Neural progenitor cell (in vitro differentiated cells): ENCODE data around the gene SRRM4. TPM values are rescaled to one million over a fixed set of nuclear protein-coding genes. Genes with fewer than 3 reads are reported as not detected.

Experiments
- DNase-seq: peaks from one replicate; pipeline ENCODE4 v3.0.0-alpha.2; 2016; ENCODE audit warnings: low spot score
- H2AFZ ChIP-seq: fragments of 200-600 bp; sonication (generic); replicated peaks from 2 replicates; pipeline ENCODE4 v1.6.1; 2016; ENCODE audit warnings: antibody characterized with exemption
- H3F3A ChIP-seq: fragments of 200-600 bp; sonication (generic); 2 replicates; pipeline ENCODE4 v1.6.1; 2016; ENCODE audit warnings: antibody characterized with exemption, low read depth
- H3K27ac ChIP-seq: fragments of 200-600 bp; sonication (generic); 2 replicates; pipeline ENCODE4 v1.5.1; 2016; ENCODE audit warnings: mild to moderate bottlenecking
- H3K27me3 ChIP-seq: fragments of 200-600 bp; sonication (generic); 2 replicates; pipeline ENCODE4 v1.6.1; 2016; ENCODE audit warnings: mild to moderate bottlenecking, moderate library complexity
- H3K36me3 ChIP-seq: fragments of 200-600 bp; sonication (generic); 2 replicates; pipeline ENCODE4 v1.5.1; 2016
- H3K4me1 ChIP-seq: fragments of 200-600 bp; sonication (generic); 2 replicates; pipeline ENCODE4 v1.6.1; 2016; ENCODE audit warnings: mixed run types
- H3K4me2 ChIP-seq: fragments of 200-600 bp; sonication (generic); 2 replicates; pipeline ENCODE4 v1.6.1; 2016
- H3K4me3 ChIP-seq: fragments of 200-600 bp; sonication (generic); 2 replicates; pipeline ENCODE4 v1.5.1; 2016
- H3K79me2 ChIP-seq: fragments of 200-600 bp; sonication (generic); 2 replicates; pipeline ENCODE4 v1.6.1; 2016; ENCODE audit warnings: low read depth
- H3K9ac ChIP-seq: fragments of 200-600 bp; sonication (generic); 2 replicates; pipeline ENCODE4 v1.6.1; 2016
- H3K9me3 ChIP-seq: fragments of 200-600 bp; sonication (generic); 2 replicates; pipeline ENCODE4 v1.5.1; 2016; ENCODE audit warnings: low read depth
- H4K20me1 ChIP-seq: fragments of 200-600 bp; sonication (generic); 2 replicates; pipeline ENCODE4 v1.6.1; 2016; ENCODE audit warnings: low read depth
- H3K27ac Mint-ChIP-seq: 3 replicates; pipeline ENCODE4 v1.8.0; 2021; ENCODE audit warnings: mixed read lengths
- H3K27me3 Mint-ChIP-seq: 2 replicates; pipeline ENCODE4 v1.8.0; 2022; ENCODE audit warnings: low read depth, mild to moderate bottlenecking, inconsistent platforms, moderate library complexity, mixed read lengths; ENCODE audit not compliant: insufficient read depth
- H3K36me3 Mint-ChIP-seq: 3 replicates; pipeline ENCODE4 v1.8.0; 2021; ENCODE audit warnings: mixed read lengths
- H3K4me1 Mint-ChIP-seq: 3 replicates; pipeline ENCODE4 v1.8.0; 2021; ENCODE audit warnings: mixed read lengths
- H3K4me3 Mint-ChIP-seq: 3 replicates; pipeline ENCODE4 v1.8.0; 2021; ENCODE audit warnings: mild to moderate bottlenecking, moderate library complexity, mixed read lengths
- H3K9me3 Mint-ChIP-seq: 3 replicates; pipeline ENCODE4 v1.8.0; 2020; ENCODE audit warnings: mixed read lengths
- CTCF ChIP-seq: fragments of 200-600 bp; sonication (generic); IDR thresholded peaks from 2 replicates; pipeline ENCODE4 v1.5.1; 2017; ENCODE audit warnings: antibody characterized with exemption, mild to moderate bottlenecking
- EZH2 ChIP-seq: fragments of 200-600 bp; sonication (generic); IDR thresholded peaks from 2 replicates; pipeline ENCODE4 v1.6.1; 2017; ENCODE audit warnings: antibody characterized with exemption, mild to moderate bottlenecking, moderate library complexity
- EZH2phosphoT487 ChIP-seq: fragments of 200-600 bp; sonication (generic); IDR thresholded peaks from 2 replicates; pipeline ENCODE4 v1.6.1; 2017; ENCODE audit warnings: antibody characterized with exemption
- total RNA-seq: library from RNA; depleted of rRNA; stranded (reverse); fragments of >200 nt; gene quantifications from 2 replicates; pipeline ENCODE4 v1.2.3, GENCODE V29; 2015; ENCODE audit warnings: low replicate concordance

Gene SRRM4
- total RNA-seq, 1 donor from 2014 or later, result 0.07 TPM

- H3K36me3 ChIP-seq, result no peaks in the 10 kb centered on the region
- Mint-ChIP-seq H3K27ac (peak overlapping the region; percentile 70), H3K4me3 (no peak overlapping the region), H3K9me3 (no peaks in the 10 kb centered on the region), H3K27me3 (no peaks in the 10 kb centered on the region), H3K4me1 (peaks cover 14% of the 10 kb centered on the region), H3K36me3 (no peaks in the 10 kb centered on the region)
- no peak overlapping the region for H3K4me2 ChIP-seq
- H3K9me3 ChIP-seq, result no peaks in the 10 kb centered on the region
- H3K27ac ChIP-seq, result no peak overlapping the region
- H2AFZ ChIP-seq, result no peak overlapping the region
- H3K27me3 ChIP-seq, result no peaks in the 10 kb centered on the region
- no peaks in the 10 kb centered on the region for H3K79me2 ChIP-seq
- no peaks in the 10 kb centered on the region for H4K20me1 ChIP-seq
- H3F3A ChIP-seq, result peaks cover 6% of the 10 kb centered on the region
- peaks cover 15% of the 10 kb centered on the region for H3K4me1 ChIP-seq
- no peak overlapping the region for H3K9ac ChIP-seq
- TF ChIP-seq CTCF (no peak), EZH2phosphoT487 (no peak), EZH2 (no peak)
- no peak for DNase-seq
- H3K4me3 ChIP-seq, result no peak overlapping the region
Observed at GRCh38 chr12:119198440-119198839, 217.1 kb downstream of the SRRM4 start.

GRCh38 chr12:119200601-119201000 is 219.3 kb downstream of the SRRM4 start:
- no peak for DNase-seq
- Mint-ChIP-seq H3K4me3 (no peak overlapping the region), H3K27ac (no peak overlapping the region), H3K27me3 (peaks cover 9% of the 10 kb centered on the region), H3K4me1 (peaks cover 25% of the 10 kb centered on the region), H3K9me3 (no peaks in the 10 kb centered on the region), H3K36me3 (no peaks in the 10 kb centered on the region)
- peaks cover 22% of the 10 kb centered on the region for H3K4me1 ChIP-seq
- no peak overlapping the region for H3K4me2 ChIP-seq
- no peaks in the 10 kb centered on the region for H3K27me3 ChIP-seq
- H4K20me1 ChIP-seq, result no peaks in the 10 kb centered on the region
- no peaks in the 10 kb centered on the region for H3K36me3 ChIP-seq
- H2AFZ ChIP-seq, result no peak overlapping the region
- H3K4me3 ChIP-seq, result no peak overlapping the region
- TF ChIP-seq CTCF (no peak), EZH2 (no peak), EZH2phosphoT487 (no peak)
- H3K9ac ChIP-seq, result no peak overlapping the region
- no peaks in the 10 kb centered on the region for H3K79me2 ChIP-seq
- H3K27ac ChIP-seq, result no peak overlapping the region
- H3K9me3 ChIP-seq, result no peaks in the 10 kb centered on the region
- peaks cover 18% of the 10 kb centered on the region for H3F3A ChIP-seq

- Histone ChIP-seq H2AFZ (no peak overlapping the region), H3K27me3 (no peaks in the 10 kb centered on the region), H3K36me3 (no peaks in the 10 kb centered on the region), H3K4me3 (no peak overlapping the region), H3F3A (peaks cover 26% of the 10 kb centered on the region), H3K9ac (no peak overlapping the region), H3K27ac (no peak overlapping the region), H3K9me3 (no peaks in the 10 kb centered on the region), H4K20me1 (peaks cover 3% of the 10 kb centered on the region), H3K79me2 (no peaks in the 10 kb centered on the region), H3K4me2 (peak overlapping the region; percentile 22), H3K4me1 (peaks cover 34% of the 10 kb centered on the region)
- no peaks in the 10 kb centered on the region for H3K9me3 Mint-ChIP-seq
- H3K27ac Mint-ChIP-seq, result no peak overlapping the region
- no peaks in the 10 kb centered on the region for H3K36me3 Mint-ChIP-seq
- peaks cover 31% of the 10 kb centered on the region for H3K4me1 Mint-ChIP-seq
- no peak overlapping the region for H3K4me3 Mint-ChIP-seq
- H3K27me3 Mint-ChIP-seq, result peaks cover 11% of the 10 kb centered on the region
- no peak for DNase-seq
- no peak for TF ChIP-seq CTCF
- TF ChIP-seq EZH2phosphoT487, result no peak
- no peak for TF ChIP-seq EZH2
Observed at GRCh38 chr12:119201789-119202543, 220.6 kb downstream of the SRRM4 start.
